Measurements from ENCODE around the gene ZNRF4.

The ZNRF4 gene

DNA sequence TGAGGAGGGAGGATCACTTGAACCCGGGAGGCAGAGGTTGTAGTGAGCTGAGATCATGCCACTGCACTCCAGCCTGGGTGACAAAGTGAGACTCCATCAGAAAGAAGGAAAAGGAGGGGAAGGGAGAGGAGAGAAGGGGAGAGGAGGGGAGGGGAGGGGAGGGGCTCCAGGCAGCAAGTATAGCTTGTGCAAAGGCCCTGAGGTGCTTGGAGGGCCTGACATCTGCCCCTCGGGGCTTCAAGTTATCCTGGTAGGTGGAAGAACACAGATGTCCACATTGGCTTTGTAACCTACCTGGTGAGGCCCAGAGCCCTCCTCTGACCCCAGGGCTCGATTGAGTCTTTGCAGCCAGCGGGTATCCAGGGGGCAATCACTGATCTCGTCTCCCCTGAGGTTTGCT, 11.5 kb upstream of the ZNRF4 start:
- DNase-seq = no peak

DNA sequence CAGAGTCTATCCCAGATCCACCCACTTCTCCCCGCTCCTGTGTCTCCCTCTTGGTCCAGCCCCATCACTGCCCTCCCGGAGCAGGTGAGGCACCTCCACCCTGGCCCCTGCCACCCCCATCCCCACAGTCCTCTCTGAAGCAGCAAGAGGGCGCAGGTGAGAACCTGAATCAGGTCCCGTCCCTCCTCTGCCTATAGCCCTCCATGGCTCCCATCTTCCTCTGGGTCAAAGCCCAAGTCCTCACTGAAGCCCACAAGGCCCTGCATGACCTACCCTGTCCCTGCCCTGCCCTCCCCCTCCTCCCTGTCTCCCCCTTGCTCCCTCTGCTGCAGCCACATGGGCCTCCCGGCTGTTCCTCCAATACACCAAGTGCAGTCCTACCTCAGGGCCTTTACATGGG, 10.8 kb upstream of the ZNRF4 start:
- DNase-seq = no peak

DNA sequence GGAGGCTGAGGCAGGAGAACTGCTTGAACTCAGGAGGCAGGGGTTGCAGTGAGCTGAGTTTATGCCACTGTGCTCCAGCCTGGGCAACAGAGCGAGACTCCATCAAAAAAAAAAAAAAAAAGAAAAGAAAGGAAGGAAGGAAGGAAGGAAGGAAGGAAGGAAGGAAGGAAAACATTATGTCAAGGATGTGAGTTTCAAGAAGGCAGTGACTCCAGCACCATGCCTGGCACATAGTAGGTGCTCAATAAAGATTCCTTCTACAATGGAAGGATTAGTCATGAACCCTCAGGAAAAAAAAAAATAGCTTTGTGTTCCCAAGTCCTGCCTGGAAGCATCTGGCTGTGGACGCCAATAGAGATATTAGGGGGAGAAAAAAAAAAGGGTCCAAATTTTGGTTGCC, 10.1 kb upstream of the ZNRF4 start:
- no peak for DNase-seq

DNA sequence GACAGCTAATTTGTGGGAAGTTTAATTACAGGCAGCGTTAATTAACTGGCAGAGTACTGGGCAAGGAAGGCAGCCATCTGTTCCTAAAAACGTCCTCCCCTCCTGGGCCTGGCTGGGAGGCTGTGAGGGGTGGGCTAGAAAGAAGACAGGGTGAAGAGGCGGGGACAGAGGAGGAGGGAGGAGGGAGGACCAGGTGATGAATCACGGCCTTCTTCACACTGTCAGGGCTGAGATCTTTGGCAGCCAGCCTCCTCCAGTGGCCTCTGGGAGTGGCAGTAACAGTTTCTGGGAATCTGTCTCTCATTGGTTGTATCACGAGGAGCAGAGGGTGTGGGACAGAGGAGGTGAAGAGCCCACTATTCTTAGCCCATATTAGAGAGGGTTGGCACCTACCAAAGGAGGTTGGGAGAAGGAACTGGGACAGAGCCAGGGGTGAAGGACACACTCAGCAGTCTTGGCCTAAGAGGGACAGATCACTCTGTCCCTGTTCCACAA, 9.6 kb upstream of the ZNRF4 start:
- no peak for DNase-seq

DNA sequence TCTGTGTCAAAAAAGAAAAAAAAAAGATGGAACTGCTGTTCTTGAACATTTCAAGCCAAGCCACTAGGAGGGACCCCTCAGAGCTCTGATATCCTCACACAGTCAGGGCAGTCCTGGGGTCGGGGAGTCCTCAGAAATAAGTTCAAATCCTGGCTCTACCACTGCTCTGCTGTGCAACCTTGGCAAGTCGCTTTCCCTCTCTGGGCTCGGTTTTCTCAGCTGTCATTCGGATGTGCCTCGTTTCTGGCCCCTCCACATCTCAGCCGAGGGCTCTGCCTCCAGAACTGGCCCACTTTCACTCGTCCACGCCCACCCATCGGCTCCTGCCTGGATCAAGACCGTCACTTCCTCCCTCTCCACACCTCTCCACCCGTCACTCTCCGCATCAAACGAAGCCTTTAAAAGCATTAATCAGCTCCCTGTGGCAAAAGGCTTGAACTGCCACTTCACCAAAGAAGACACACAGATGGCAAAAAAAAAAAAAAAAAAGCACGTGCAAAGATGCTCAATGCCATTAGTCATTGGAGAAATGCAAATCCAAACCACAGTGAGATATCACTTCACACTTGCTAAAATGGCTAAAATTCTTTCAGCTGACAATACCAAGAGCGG, 7.4 kb upstream of the ZNRF4 start:
- DNase-seq = no peak

DNA sequence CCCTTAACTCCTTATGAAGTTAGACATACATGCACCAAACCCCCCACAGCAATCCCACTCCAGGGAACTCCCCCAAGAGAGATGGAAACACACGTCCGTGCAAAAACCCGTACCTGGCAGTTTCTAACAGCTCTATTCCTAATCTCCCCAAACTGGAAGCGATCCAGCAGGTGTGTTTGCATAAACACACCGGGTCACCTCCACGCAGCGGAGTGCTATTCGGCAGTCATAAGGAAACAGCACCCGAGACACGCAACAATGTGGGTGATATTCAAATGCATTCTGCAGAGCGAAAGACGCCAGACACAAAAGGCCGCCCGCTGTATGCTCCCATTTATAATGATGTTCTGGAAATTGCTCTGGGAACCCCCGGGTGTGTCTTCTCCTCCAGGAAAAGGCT, 6.8 kb upstream of the ZNRF4 start:
- no peak for DNase-seq

DNA sequence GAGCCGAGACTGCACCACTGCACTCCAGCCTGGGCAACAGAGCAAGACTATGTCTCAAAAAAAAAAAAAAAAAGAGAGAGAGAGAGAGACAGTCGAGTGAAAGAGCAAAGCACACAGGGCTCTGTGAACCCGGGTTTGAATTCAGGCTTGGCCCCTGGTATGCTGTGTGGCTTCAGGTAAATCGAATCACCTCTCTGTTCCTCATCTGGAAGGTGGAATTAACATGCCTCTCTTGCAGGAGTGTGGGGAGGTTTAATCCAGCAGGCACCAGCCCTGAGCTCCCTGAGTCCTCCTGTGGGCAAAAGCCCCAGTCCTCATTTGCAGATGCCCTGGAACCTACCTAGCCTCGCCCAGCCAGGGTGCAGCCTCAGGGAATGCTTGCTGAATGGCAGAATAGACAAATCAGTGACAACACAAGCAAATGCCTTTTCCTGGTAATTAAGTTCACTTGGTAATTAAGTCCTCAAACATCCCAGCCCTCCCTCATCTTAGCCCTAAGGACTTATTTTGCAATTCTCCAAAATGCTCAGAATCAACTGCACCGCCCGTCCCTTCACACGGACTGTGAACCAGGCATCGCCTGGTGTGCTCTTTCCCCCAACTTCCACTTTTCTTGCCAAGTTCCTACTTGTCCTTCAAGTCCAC, 4.6 kb upstream of the ZNRF4 start:
- DNase-seq = no peak

DNA sequence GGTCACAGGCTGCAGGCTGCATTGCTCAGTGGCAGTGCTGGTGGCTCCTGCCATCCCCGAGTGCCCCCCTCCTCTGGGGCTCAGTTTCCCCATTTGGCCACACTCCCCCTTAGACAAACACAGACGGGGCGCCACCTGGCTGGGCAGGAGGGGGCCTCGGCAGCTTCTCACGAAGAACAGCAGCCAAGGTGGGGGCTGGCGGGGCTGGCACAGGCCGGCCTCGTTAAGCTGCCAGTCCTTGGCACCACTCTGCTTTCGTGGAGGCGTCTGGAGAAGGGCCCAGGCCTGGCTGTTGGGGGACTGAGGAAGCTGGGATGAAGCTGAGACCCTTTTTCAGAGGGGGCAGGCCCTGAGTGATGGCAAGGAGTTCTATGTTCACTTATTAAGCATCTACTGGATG, 3.7 kb upstream of the ZNRF4 start:
- DNase-seq = no peak

DNA sequence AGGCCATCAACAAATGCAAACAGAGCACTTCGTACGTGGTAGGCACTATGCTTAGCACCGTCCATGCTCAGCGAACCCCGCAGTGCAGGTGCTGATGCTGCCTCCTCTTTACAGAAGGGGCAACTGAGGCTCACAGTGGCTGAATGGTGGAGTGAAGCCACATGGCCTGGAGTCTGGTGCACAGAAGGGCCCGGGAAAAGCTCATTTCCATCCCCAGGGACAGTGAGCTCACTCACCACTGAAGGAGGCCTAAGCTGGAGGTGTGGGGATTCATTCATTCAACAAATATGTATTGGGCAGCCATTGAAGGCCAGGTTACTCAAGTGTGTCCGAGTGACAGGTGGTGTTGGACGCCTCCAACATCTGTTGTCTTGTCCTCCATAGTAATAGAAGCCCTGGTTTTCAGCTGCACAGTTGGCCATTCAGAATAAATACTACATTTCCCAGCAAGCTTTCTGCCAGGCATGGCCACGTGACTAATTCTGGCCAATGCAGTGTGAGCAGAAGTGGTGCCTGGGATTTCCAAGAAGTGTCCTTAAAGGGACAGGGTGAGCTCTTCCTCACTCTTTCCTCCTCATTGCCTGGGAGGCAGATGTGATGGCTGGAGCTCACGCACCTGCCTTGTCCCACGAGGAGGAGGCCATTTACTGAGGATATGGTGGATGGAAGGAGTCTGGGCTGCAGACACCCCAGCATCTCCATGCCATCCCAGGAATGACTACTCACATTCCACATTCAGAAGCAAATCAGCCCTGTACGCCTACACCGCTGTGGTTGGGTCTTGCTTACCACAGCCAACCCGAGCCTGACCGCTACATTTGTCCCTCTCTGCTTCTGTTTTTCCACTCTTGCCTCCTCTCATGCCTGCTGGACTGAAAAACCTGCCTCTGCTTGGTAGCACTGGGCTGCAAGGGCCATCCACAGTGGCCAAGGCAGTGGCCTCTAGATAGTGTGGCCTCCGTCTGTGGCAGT, 2.3 kb upstream of the ZNRF4 start:
- no peak for DNase-seq

DNA sequence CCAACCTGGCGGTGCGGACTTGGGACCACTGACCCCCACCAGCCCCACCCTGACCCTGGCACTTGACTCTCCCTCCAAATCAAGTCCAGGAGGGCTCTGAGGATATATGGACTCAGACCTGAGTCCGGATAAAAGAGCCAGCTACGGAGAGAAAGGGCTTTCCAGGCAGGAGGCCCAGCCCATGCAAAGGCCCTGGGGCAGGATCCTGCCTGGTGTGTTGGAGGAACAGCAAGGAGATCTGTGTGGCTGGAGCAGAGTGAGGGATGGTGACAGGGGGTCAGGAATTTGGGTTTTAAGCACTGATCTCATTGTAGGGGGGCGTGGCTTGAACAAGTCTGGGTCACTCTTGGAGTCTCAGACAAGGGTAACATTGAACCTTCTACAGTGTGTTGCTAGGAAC, 474 bp upstream of the ZNRF4 start:
- DNase-seq = no peak

DNA sequence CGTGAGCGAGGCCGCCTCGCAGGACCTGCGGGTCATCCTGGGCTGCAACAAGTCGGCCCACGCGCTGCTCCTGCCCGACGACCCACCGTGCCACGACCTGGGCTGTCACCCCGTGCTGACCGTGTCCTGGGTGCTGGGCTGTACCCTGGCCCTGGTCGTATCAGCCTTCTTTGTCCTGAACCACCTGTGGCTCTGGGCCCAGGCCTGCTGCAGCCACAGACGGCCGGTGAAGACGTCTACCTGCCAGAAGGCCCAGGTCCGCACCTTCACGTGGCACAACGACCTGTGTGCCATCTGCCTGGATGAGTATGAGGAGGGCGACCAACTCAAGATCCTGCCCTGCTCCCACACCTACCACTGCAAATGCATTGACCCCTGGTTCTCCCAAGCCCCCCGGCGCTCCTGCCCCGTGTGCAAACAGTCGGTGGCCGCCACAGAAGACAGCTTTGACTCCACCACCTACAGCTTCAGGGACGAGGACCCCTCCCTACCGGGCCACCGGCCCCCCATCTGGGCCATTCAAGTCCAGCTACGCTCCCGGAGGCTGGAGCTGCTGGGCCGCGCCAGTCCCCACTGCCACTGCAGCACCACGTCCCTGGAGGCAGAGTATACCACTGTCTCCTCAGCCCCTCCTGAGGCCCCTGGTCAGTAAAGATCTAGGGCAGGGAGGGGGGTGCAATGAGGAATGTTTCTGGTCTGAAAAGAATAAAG, 1.1 kb downstream of the ZNRF4 start:
- no peak for DNase-seq

DNA sequence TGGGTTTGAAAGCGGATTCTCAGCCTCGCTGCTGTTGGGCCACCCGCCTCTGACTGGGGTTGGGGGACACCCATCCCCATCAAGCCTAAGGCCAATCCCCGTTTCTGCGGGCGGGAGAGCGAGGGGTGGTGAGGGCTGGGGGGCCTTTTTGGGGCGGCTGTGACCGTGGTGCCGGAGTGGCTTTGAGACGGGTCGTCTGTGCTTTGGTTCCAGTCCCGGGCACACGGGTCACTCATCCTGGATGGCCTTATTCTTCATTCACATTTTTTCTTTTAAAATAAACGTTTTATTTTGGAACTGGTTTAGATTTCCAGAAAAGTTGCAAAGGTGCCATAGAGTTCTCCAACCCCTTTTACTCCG, 1.6 kb downstream of the ZNRF4 start:
- DNase-seq = no peak

DNA sequence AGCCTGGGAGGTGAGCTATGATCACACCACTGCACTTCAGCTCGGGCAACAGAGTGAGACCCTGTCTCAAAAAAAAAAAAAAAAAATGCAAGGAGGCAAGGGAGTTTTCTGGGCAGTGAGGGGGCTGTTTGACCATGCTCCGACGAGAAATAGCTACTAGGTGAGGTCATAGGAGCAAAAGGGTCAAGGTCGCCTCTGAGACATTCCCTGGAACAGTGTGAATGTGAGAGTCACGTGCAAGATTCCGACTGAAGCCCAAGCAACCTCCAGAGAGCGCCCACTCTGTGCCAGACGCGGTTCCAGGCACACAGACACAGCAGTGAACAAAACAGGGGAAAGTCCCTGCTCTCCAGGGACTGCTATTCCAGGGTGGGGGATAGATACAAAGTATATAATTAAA, 2.5 kb downstream of the ZNRF4 start:
- DNase-seq = no peak

DNA sequence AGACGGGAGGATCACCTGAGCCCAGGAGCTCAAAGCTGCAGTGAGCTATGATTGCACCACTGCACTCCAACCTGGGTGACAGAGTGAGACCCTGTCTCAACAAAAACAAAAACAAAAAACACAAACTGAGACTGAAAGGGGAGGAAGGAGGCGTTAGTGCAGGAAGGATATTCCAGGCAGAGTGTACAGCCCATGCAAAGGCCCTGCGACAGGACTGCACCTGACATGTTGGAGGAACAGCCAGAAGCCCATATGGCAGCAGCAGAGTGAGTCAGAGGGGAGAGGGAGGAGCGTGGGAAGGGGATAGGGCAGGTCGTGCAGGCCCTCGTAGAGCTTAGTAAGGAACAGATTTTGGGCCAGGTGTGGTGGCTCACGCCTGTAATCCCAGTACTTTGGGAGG, 3.2 kb downstream of the ZNRF4 start:
- no peak for DNase-seq

DNA sequence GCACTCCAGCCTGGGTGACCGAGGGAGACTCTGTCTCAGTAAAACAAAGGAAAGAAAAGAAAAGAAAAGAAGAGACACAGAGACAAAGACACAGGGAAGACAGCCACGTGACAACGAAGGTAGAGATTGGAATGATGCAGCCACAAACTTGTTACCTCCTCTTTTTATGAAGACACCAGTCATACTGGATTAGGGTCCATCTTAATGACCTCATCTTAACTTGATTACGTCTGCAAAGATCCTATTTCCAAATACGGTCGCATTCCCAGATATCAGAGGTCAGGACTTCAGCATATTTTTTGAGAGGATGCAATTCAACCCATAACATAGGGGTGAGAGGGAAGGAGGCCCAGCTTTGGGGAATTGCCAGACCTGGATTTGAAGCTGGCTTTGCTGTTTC, 4.1 kb downstream of the ZNRF4 start:
- no peak for DNase-seq

DNA sequence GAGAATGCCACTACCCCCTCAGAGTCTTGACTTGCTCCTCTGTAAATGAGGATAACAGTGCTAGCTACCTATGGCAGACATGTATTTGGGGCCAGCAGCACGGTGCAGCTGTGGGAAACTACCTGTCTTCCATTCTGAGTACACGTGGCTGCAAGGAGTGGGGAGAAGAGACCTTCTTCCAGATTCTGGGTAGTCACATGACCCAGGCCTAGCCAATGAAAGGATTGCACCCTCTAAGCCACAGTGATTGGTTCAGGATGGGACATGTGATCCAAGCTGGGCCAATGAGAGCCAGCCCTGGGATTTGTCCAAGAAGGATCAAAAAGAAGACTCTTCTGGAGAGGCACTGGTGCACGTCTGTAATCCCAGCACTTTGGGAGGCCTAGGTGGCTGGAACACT, 5.5 kb downstream of the ZNRF4 start:
- no peak for DNase-seq

DNA sequence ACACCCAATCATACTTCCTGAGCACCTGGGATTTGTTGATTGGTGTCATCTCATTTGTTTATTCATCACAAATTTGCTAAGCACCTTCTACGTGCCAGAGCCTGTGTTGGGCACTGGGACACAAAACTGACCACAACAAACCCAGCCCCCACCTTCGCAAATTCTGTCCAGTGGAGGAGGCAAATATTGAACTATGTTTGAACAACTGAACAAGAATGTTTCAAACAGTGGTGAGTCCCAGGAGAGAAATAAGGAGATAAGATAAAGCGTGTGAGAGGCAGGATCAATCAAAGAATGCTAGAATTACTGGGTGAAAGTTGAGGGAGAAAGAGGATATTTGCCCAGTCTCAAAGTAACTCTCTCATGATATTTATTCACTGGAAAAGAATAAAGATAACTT, 8.7 kb downstream of the ZNRF4 start:
- DNase-seq = no peak

DNA sequence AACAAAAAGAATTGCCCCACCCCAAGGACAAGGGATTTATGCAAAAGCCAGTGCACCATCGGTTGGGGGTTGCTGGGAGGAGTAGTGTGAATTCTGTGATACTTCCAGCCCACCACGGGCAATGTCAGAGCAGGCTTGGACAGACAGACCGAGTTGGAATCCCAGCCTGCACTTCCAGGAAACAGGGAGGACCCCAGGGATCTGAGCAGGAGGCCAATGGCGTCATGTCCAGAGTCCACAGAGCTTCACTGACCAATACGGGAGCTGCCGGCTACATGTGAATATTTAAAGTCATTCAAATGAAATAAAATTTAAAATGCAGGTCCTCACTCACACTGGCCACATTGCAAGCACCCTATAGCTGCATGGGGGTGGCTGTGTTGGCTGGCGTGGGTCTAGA, 10.9 kb downstream of the ZNRF4 start:
- DNase-seq = no peak

DNA sequence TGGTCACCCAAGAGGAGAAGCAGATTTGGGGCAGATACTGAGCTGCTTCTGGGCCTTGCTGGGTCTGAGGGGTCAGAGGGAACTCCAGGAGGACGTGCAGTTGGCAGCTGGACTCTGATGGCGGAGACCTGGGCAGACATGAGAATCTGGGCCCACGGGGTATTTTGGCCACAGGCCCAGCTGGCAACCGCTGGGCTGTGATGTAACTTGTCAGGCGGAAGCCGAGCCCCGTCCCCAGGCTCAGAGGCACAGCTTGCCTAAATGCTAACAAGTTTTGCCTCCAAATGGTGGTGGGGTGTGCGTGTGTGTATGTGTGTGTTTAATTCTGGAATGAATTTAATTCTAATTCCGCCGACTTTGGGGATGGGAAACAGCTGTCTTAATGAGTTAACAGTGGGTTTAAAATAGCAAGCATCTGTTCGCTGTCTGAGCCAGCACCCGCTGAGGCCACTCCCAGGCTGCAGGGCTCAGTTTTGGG, 11.6 kb downstream of the ZNRF4 start:
- DNase-seq = no peak

DNA sequence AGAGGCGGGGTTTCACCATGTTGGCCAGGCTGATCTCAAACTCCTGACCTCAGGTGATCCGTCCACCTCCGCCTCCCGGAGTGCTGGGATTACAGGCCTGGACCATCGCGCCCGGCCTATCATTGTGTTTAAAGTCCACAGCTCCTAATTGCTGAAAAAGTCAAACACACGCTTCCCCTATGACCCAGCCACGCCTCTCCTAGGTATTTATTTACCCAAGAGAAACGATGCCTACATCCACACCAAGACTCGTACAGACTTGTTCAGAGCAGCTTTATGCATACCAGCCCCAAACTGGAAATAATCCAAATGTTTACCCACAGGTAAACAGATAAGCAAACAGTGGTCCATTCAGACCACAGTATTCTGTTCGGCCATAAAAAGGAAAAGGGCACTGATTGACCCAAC, 15.1 kb downstream of the ZNRF4 start:
- DNase-seq = no peak

DNA sequence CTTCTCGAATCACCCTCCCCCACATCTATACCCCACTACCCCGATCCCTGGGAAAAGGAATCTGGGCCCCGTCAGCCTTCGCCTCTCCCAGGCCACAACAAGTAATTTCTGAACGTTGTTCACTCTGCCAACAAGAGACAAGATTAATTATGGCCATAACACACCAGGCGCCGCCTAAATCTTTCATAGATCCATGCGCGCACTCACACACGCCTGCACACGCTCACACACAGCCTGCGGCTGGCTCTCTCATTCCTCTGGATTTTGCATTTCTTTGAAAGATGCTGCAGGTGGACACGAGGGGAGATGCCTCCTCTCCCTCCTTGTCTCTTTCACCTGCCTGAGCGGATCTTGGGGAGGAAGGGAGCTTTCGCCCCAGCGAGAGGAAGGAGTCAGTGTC, 17.1 kb downstream of the ZNRF4 start:
- DNase-seq = no peak

DNA sequence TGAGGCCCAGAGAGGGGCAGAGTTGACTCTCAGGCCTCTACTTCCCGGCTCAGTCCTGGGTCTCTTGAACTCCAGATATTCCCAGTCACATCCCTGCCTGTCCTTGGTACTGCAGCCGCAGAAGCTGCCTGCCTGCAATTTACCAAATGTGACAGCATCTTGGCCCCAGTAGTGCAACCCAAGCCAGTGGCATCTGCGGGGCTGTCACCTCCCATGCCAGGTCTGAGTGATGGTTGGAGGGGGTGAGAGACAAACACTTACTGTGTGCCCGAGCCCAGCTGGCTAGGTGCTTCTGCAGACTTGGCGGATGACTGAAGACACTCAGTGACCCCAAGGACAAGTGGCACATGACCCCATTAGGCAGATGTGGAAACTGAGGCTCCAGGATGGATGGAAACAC, 18.4 kb downstream of the ZNRF4 start:
- no peak for DNase-seq
